ENCODE results near the gene OXA1L. TPM values are rescaled to one million over a fixed set of nuclear protein-coding genes. Genes with fewer than 3 reads are reported as not detected.
"Not testable (repeated sequence)": the region's sequence is repeated elsewhere in the genome, so short reads cannot be mapped to it uniquely, and the experiment has no call there.

The OXA1L gene
- polyA plus RNA-seq, 1 donor, result 208 TPM

DNA sequence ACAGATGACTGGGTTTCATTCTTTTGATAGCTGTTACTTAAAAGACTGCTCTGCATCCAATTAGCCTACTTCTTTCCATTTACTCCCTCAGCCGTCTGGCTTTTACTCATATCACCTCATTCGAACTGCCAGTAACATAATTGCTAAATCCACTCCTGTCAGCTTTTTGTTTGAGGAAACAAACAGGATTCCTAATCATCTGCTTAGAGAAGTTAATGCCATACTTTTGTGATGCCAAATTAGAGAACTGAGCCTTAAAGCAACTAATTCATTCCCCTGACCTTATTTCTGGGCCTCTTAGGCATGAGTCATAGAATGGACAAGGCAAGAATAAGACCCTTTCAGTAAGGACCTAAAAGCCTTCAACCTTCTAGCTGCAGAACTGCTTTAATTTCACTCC lies 2.9 kb downstream of the OXA1L start:
- DNase-seq, result no peak

DNA sequence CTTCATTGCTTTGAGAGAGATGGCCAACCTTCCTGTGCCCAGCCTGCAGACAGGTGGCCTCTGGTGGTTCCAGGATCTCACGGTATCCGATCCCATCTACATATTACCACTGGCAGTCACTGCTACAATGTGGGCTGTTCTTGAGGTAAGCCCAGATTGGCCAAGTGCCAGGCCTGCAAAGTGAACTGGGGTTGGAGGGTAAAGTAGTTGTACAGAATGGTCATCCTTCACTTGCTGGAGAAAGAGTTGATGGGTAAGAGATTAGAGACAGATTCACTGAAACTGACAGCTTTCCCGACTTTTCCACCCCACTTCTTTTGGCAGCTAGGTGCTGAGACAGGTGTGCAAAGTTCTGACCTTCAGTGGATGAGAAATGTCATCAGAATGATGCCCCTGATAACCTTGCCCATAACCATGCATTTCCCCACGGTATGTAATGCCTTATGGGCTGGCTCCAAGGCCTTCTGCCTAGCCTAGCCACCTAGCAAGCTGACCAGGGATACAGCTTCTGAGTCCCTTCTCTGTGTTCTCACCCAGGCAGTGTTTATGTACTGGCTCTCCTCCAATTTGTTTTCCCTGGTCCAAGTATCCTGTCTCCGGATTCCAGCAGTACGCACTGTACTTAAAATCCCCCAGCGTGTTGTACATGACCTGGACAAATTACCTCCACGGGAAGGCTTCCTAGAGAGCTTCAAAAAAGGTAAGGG lies 4.1 kb downstream of the OXA1L start:
- DNase-seq, result no peak

DNA sequence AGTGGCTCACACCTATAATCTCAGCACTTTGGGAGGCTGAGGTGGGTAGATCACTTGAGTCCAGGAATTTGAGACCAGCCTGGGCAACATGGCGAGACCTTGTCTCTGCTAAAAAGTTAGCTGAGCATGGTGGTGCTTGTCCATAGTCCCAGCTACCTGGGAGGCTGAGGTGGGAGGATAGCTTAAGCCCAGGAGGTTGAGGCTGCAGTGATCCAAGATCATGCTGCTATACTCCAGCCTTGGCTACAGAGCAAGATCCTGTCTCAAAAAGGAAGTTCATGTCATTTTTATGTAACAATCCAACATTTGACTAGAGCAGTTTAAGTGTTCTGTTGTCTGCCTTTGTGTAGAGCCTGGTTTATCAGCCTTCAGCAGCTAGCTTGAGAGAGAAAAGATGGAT lies 6.2 kb downstream of the OXA1L start:
- no peak for DNase-seq

DNA sequence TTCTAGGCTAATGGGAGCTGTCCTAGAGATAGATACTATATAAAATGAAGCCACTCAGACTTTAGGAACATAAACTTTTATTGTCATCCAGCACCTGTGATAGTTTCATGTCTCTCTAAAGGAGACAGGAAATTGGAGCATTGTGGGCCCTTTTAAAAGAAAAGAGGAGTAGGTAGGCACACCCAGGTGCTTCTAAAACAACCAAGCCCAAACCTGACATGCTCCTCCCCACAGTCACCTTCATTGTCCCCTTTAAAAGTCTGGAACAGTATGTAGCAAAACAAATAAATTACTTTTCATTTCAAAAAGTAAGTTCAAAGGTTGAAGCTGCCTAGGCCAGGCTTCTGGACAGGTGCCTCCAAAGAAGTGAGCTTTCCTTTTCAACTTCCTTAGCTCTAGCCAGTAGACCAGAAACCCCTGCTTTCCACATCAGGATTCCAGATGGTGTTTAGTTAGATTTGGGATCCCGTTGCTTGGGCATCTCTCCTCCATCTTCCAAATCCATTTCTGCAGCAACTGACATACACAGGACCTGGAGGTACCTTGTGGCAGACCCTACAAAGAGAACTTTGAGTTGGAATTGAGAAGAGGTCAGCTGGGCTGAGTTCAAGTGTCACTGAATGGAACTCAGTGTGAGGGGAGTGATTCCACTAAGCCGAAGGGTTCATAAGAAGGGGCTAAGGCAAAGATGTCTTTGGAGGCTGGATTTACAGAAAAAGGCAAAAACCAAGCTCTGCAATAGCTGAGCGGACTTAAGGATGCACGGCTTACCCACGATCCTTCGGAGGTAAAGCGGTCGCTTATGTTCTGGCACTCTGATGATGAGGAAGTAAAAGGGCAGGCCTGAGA lies 6.9 kb downstream of the OXA1L start:
- DNase-seq, result no peak

- no peak for DNase-seq
These were observed 7.7 kb downstream of the OXA1L start for GRCh38 chr14:22774011-22774706.

GRCh38 chr14:22776215-22776614 lies 9.7 kb downstream of the OXA1L start:
- no peak for DNase-seq

DNA sequence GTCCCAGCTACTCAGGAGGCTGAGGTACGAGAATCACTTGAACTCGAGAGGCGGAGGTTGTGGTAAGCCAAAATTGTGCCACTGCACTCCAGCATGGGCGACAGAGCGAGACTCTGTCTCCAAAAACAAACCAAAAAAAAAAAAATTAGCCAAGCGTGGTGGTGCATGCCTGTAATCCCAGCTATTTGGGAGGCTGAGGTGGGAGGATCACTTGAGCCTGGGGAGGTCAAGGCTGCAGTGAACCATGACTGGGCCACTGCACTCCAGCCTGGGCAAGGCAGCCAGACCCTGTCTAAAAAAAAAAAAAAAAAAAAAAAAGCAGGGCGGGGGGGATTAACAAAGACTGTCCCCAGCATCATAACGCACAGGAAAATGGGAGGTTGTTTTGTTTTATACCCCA lies 10.4 kb downstream of the OXA1L start:
- not testable (repeated sequence) for DNase-seq

DNA sequence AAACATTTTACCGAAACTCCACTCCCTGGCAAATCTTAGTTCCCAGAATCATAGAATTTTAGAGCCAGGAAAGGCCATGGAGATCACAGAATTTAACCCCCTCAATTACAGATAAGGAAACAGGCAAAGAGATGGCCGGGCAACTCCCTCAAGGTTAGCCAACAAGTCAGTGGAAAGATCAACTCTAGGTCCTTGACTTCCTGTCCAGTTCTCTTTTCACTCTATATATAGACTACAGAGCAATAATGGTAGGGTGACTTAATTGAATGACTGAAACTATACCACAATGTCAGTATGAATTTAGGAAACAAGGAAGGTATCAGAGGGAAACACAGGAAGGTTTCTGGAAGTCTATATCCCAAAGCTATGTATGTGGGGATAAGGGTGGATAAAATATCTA lies 11.6 kb downstream of the OXA1L start:
- DNase-seq, result no peak

- DNase-seq, result no peak
These were observed 13.7 kb downstream of the OXA1L start for GRCh38 chr14:22780105-22780679.

DNA sequence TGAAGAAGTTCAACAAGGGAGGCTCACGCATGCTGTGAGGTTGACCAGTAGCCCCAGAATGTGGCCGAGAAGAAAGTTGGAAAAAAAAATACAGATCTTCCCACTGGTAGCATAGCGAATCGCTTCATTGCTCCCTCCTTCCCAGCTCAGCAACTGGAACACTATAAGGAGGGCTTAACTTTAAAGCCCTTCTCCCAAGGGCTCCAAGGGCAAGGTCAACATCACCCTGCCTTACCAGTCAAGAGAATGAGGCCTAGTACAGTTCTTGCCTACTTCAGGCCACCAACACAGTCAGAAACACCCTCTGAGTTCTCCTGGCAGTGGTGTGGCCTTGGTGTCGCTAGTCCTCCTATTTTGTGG lies 14.4 kb downstream of the OXA1L start:
- no peak for DNase-seq

DNA sequence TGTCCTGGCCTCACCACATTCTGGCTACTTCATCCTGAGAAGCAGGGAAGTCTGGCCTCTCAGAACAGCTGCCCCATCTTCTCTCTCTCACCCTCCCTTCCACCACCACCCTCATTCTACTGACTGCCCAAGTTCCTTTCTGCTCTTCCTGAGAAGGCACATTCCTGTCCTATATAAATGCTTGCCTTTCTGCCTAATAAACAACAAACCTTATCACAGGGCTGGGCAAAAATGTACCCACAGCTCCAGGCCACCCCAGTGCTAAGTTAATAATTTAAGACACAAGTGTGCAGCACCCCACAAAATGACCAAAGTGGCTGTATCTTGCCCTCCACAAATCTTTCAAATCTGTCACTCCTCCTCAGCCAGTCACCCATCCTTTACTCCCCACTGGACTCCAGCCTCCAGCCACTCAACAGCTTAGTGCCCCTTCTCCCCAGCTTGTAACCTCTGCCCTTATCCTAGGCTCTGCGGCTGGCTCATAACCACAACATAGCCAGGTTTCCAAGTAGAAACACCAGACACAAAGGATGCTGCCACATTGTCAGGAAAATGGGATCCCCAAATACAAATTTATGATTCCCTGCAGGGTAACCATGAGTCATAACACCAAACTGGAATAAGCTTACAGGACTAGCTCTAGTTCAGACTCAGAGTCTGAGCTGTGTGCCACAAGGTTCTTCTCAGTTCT lies 15.0 kb downstream of the OXA1L start:
- no peak for DNase-seq

DNA sequence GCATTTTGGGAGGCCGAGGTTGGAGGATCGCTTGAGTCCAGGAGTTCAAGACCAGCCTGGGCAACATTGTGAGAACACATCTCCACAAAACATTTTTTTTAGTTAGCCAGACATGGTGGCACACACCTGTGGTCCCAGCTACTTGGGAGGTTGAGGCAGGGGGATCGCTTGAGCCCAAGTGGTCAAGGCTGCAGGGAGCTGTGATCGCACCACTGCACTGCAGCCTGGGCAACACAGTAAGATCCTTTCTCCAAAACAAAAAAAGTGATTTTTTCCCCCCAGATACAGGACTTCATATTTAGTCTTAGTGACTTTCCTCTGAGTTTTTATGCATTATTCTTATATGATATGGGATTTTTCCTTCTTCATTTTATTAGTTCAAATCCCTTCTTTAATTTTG lies 20.2 kb downstream of the OXA1L start:
- no peak for DNase-seq

GRCh38 chr14:22791301-22791700 lies 24.8 kb downstream of the OXA1L start:
- DNase-seq, result no peak

GRCh38 chr14:22792158-22792557 lies 25.7 kb downstream of the OXA1L start:
- DNase-seq, result no peak

DNA sequence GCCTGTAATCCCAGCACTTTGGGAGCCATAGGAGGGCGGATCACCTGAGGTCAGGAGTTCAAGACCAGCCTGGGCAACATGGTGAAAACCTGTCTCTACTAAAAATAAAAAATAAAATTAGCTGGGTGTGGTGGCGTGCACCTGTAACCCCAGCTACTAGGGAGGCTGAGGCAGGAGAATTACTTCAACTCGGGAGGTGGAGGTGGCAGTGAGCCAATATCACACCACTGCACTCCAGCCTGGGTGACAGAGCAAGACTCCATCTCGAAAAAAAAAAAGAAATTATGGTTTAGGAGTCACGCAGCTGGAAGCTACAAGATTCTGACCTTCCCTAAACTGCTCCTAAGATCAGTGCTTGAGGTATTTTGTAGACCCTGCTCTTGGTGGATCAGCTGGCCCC lies 27.1 kb downstream of the OXA1L start:
- DNase-seq, result not testable (repeated sequence)

- DNase-seq, result no peak
These were observed 27.5 kb downstream of the OXA1L start for GRCh38 chr14:22793976-22794375.

DNA sequence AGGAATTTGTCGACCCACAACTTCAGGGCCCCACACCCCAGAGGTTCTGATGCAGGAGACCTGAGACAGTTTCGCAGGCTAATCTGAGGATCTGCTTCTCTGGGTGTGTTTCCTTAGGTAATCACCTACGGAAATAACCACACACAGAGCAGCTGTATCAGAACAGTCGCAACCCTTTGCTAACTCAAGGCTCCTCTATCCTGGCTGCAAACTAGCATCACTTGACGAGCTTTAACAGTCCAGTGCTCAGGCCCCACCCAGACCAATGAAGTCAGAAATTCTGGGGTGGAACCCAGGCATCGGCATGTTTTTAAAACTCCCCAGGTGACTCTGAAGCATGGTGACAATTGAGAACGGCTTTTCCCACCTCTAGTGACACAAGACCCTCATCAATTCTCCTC lies 28.1 kb downstream of the OXA1L start:
- DNase-seq, result no peak

DNA sequence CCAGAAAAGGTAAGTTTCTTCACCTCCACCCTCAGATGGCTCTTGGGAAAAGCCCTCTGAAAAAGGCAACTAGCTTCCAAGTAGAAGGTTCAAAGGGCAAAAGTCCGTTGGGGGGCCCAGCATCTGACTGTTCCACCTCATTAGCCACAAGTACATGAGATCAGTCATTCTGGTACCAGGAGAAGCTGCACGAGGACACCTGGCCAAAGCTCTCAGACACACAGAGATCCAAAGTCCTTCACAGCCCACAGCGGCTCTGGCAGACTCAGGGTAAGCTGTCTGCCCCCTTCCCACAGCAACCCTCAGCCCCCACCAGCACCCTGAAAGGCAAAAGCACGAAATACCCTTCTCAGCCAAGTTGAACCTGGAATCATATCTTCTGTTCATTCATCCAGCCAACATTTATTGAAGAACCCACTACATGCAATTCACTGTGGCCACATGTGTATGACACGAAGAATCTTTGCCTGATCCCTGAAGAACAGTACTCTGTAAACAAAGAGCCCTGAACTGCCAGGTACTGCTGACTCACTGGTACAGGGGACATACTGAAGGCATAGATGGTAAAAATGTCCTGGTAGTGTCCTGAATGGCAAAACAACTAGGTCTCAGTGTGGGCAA lies 29.7 kb downstream of the OXA1L start:
- DNase-seq, result no peak

DNA sequence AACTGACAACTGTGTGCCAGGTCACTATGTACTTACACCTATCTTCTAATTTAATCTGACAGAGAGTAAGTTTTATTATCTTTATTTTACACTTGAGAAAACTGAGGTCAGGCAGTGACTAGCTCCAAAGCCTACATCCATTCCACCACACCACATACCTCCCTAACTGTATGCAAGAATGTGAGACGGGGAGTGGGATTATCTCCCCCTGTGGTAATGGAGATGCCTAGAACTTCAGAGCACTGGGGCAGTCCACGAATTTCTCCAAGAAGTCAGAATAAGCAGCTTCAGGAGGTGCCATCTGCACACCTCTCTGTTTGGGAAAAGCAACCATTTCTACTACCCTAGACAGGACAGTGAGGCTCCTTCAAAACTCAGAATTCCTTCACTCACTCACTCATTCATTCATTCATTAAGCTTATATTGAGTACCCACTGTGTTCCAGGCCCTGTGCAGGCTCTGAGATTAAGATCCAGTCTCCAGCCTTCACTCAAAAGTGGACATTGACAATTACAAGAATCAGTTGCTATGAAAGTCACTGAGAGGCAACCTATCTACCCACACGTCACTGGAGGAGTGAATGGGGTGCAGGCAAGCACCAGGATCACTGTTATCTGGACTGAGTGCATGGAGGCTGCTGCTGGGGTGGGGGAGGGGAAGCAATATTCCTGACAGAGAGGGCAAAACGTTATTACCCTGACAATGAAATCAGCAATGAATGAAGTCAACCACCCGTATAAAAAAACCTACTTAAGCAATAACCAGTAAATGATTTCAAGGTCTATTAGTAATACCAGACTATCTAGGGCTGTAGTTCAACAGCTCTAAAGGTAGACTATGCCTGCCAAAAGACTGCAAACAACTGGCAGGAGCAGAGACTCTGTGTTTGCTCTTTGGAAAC lies 30.8 kb downstream of the OXA1L start:
- no peak for DNase-seq

DNA sequence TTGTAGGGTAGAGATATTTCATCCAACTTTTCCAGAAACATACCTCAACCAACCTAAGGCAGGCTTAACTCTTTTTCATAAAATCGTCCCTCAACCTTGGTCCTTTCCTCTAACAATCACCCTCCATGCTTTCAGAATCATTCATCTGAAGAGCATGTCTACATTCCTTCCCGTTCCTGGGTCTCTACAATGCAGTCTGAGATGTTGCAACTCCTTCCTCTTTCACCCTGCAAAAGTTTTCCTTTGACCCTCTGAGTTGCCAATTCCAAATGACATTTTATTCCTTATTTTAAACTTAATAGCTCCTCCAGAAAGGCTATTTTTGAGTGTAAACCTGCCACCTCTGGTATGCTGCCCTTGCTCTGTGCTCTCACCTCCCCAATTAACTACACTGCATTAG lies 32.0 kb downstream of the OXA1L start:
- DNase-seq, result no peak

DNA sequence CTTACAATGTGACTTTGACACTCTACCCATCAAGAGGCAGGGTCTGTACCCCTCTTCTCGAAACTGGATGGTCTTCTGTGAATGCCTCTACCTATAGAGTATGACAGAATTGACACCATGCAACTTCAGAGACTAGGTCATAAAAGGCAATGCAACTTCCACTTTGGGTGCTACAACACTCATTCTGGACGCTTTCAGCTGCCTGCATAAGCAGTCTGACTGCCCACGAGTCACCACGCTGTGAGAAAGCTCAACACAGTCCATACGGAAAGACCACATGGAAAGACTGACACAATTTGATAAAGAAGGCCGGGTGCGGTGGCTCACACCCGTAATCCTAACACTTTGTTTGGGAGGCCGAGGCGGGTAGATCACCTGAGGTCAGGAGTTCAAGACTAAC lies 33.9 kb downstream of the OXA1L start:
- DNase-seq, result no peak
